KMS-11 (cell line): ENCODE results near the gene HIKESHI.

Experiments used
- H2AFZ ChIP-seq: fragments of 200-600 bp; sonication (generic); 2 replicates; pipeline ENCODE4 v1.6.1; 2016; ENCODE audit warnings: antibody characterized with exemption, mixed run types, low read depth
- H3K27ac ChIP-seq: fragments of 200-600 bp; sonication (generic); 2 replicates; pipeline ENCODE4 v1.6.1; 2016; ENCODE audit warnings: mild to moderate bottlenecking, mixed run types
- H3K27me3 ChIP-seq: fragments of 200-600 bp; sonication (generic); 2 replicates; pipeline ENCODE4 v1.6.1; 2017; ENCODE audit warnings: mild to moderate bottlenecking, low read depth, mixed run types, moderate library complexity; ENCODE audit not compliant: insufficient read depth
- H3K36me3 ChIP-seq: fragments of 200-600 bp; sonication (generic); 2 replicates; pipeline ENCODE4 v1.6.1; 2017; ENCODE audit warnings: mild to moderate bottlenecking, mixed run types; ENCODE audit not compliant: insufficient read depth
- H3K4me1 ChIP-seq: fragments of 200-600 bp; sonication (generic); 2 replicates; pipeline ENCODE4 v1.6.1; 2016; ENCODE audit warnings: mild to moderate bottlenecking, low read depth, mixed run types; ENCODE audit not compliant: poor library complexity, severe bottlenecking
- H3K4me2 ChIP-seq: fragments of 200-600 bp; sonication (generic); 2 replicates; pipeline ENCODE4 v1.7.0; 2016; ENCODE audit warnings: mild to moderate bottlenecking, mixed run types
- H3K4me3 ChIP-seq: fragments of 200-600 bp; sonication (generic); IDR thresholded peaks from 2 replicates; pipeline ENCODE4 v1.6.1; 2017; ENCODE audit warnings: low read depth, low read length, mixed read lengths; ENCODE audit not compliant: insufficient read depth
- H3K79me2 ChIP-seq: fragments of 200-600 bp; sonication (generic); 2 replicates; pipeline ENCODE4 v1.6.1; 2016; ENCODE audit warnings: low read depth, mixed run types; ENCODE audit not compliant: insufficient read depth
- H3K9ac ChIP-seq: fragments of 200-600 bp; sonication (generic); 2 replicates; pipeline ENCODE4 v1.6.1; 2016; ENCODE audit warnings: mild to moderate bottlenecking, mixed run types
- H4K20me1 ChIP-seq: fragments of 200-600 bp; sonication (generic); 2 replicates; pipeline ENCODE4 v1.6.1; 2016; ENCODE audit warnings: mild to moderate bottlenecking, mixed run types; ENCODE audit not compliant: insufficient read depth
- CTCF ChIP-seq: fragments of 200-600 bp; sonication (generic); conservative IDR thresholded peaks from 2 replicates; pipeline ENCODE4 v1.6.1; 2017; ENCODE audit warnings: low read depth, mild to moderate bottlenecking, antibody characterized with exemption, low read length, moderate library complexity, mixed read lengths

Gene HIKESHI

DNA sequence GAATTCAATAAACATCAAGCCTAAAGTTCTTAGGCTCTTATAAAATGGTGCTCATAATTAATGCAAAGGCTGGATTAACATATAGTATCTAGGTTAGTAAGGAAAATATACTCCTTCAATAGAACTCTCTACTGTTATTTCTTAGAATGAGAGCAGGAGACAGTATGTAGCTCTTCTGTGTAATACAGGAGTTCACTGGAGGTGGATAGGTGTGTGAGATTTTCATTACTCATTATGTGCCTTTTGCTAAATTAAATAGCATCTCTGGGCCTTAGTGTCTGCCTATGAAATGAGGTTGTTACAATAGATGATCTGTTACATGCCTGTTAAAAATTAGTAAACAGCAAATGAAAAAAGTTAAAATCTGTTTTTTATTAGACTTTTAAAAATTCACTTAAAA lies 36.8 kb upstream of the HIKESHI start:
- Histone ChIP-seq H3K27me3 (no peaks in the 10 kb centered on the region), H3K36me3 (peaks cover 8% of the 10 kb centered on the region; the same call in 1 of the 2 replicates), H4K20me1 (no peaks in the 10 kb centered on the region), H3K9ac (no peak overlapping the region), H3K4me3 (no peak overlapping the region), H2AFZ (no peak overlapping the region), H3K4me2 (no peak overlapping the region), H3K27ac (no peak overlapping the region), H3K4me1 (no peaks in the 10 kb centered on the region), H3K79me2 (no peaks in the 10 kb centered on the region; the same call in 1 of the 2 replicates)
- TF ChIP-seq CTCF, result no peak

DNA sequence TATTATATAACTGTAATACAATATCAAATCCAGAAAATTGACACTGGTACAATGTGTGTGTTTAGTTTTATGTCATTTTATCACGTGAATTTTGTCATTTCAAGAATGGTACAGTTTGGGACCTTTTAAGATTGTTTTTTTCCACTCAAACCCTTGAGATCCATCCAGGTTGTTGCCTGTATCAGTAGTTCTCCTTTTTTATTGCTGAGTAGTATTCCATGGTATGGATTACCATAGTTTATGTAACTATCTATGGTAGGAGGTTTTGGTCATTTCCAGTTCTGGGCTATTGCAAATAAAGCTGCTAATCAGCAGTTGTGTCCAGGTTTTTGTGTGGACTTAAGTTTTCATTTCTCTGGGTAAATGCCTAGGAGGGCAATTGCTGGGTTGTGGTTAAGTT lies 32.4 kb upstream of the HIKESHI start:
- Histone ChIP-seq H3K36me3 (peaks cover 8% of the 10 kb centered on the region; the same call in 1 of the 2 replicates), H3K27ac (no peak overlapping the region), H2AFZ (no peak overlapping the region), H3K79me2 (peaks cover 12% of the 10 kb centered on the region; the same call in 1 of the 2 replicates), H4K20me1 (no peaks in the 10 kb centered on the region), H3K27me3 (no peaks in the 10 kb centered on the region), H3K4me2 (no peak overlapping the region), H3K4me3 (no peak overlapping the region), H3K9ac (no peak overlapping the region), H3K4me1 (no peaks in the 10 kb centered on the region)
- no peak for TF ChIP-seq CTCF

GRCh38 chr11:86274503-86274902 lies 27.5 kb upstream of the HIKESHI start:
- H3K4me2 ChIP-seq, result no peak overlapping the region
- no peak overlapping the region for H3K9ac ChIP-seq
- H3K27me3 ChIP-seq, result no peaks in the 10 kb centered on the region
- no peak overlapping the region for H3K27ac ChIP-seq
- no peak overlapping the region for H2AFZ ChIP-seq
- no peaks in the 10 kb centered on the region for H3K4me1 ChIP-seq
- H3K36me3 ChIP-seq, result peaks cover 15% of the 10 kb centered on the region; the same call in 1 of the 2 replicates
- no peak overlapping the region for H3K4me3 ChIP-seq
- H4K20me1 ChIP-seq, result no peaks in the 10 kb centered on the region
- H3K79me2 ChIP-seq, result peaks cover 16% of the 10 kb centered on the region; the same call in 1 of the 2 replicates
- TF ChIP-seq CTCF, result peak; percentile 62

GRCh38 chr11:86274999-86275398 lies 27.0 kb upstream of the HIKESHI start:
- Histone ChIP-seq H2AFZ (no peak overlapping the region), H3K4me1 (no peaks in the 10 kb centered on the region), H4K20me1 (no peaks in the 10 kb centered on the region), H3K27me3 (no peaks in the 10 kb centered on the region), H3K27ac (no peak overlapping the region), H3K9ac (no peak overlapping the region), H3K4me3 (no peak overlapping the region), H3K4me2 (no peak overlapping the region), H3K36me3 (peaks cover 10% of the 10 kb centered on the region; the same call in 1 of the 2 replicates), H3K79me2 (peaks cover 16% of the 10 kb centered on the region; the same call in 1 of the 2 replicates)
- TF ChIP-seq CTCF, result no peak
